Anterior cingulate cortex (tissue), 58 donors: ENCODE data around the gene KCTD21.
"Not testable (repeated sequence)": the region's sequence is repeated elsewhere in the genome, so short reads cannot be mapped to it uniquely, and the experiment has no call there.

ENCODE experiments used
- DNase-seq, 58 donors: peaks; one replicate each; lab custom pipeline; 2025; lab: John Stamatoyannopoulos, UW

The KCTD21 gene

DNA sequence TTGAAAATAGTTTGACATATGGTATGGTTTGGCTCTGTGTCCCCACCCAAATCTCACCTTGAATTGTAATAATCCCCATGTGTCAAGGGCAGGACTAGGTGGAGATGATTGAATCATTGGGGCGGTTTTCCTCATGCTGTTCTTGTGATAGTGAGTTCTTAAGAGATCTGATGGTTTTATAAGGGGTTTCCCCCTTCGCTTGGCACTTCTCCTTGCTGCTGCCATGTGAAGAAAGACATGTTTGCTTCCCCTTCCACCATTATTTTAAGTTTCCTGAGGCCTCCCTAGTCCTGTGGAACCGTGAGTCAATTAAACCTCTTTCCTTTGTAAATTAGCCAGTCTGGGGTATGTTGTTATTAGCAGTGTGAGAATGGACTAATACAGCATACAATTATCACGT is 7.7 kb downstream of the KCTD21 start:
- no peak for DNase-seq

DNA sequence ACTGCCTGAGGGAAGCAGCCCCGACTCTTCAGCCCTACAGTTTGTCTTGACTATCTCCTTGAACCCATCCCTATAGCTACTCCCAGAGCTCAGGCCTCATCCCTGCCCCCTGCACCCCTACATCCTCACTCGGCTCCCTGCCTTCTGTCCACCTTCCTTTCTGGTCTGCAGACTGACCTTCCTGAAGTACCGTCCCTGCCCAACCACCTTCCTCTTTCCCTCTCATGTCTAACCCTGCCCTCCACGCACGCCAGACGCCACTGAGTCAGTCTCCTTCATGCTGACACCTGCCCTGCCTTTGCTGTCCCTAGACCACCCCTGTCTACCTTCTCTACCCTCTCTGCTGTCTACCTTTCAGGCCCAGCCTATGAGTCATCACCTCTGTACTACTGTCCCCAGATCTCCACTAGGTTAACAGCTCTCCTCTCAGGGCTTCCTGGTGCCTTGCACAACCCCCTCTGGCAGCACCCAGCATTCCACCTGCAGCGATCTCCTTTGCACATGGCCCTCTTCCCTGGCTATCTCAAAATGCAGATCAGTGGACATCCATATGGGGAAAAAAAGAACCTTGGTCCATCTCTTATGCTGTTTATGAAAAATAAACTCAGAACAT is 8.9 kb downstream of the KCTD21 start:
- no peak for DNase-seq

- peak in 2 of 58 donors; percentile 19 to 37 for DNase-seq
Measured at GRCh38 chr11:78177216-78177615, 11.2 kb downstream of the KCTD21 start.

GRCh38 chr11:78176605-78177141 is 11.8 kb downstream of the KCTD21 start:
- DNase-seq, result no peak

GRCh38 chr11:78175862-78176261 is 12.6 kb downstream of the KCTD21 start:
- not testable (repeated sequence) for DNase-seq

DNA sequence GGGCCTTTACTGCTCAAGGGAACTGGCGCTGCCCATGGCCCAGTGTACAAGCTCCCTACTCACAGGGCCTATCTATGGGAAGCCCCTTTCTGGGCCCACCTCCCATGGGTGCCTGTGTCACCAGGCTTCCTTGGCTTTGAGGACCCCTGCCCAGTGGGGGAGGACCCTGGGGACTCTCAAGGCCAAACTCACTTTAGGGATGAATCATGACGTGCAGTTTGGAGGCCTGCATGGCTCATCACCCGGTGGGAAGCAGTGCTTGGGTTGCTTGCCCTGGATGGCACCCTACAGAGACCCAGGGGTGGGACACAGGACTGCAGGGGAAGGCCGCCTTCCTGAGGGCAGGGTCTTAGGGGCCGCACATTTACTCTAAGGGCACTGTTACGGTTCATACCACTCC is 16.5 kb downstream of the KCTD21 start:
- DNase-seq, result no peak

DNA sequence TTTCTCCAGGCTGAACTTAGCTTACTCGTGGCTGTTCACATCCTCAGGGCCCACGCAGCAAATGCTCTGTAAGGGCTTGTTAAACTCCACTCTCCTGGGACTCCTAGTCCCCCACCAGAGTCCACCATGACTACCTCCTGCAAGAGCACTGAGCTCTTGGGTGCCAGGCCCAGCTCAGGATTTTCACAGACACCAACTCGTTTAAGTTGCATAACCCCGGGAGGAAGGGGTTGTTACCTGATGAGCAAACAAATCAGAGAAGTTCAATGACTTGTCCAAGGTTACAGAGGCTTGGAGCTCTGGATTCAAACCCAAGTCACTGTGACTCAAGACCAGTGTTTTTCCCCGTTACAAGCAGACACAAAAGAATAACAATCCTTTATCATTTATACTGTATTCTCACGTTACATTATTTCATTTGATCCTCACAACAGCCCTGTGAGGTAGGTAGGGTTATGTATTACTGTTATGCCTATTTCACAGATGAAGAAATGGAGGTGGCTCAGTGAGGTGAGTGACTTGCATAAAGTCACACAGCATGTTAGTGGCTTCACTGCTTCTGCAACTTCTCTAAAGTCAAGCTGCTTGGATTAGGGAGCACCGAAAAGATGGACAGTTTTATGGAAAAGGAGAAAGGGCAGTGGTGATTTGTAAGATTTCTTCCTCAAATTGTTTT is 17.4 kb downstream of the KCTD21 start:
- DNase-seq, result no peak

DNA sequence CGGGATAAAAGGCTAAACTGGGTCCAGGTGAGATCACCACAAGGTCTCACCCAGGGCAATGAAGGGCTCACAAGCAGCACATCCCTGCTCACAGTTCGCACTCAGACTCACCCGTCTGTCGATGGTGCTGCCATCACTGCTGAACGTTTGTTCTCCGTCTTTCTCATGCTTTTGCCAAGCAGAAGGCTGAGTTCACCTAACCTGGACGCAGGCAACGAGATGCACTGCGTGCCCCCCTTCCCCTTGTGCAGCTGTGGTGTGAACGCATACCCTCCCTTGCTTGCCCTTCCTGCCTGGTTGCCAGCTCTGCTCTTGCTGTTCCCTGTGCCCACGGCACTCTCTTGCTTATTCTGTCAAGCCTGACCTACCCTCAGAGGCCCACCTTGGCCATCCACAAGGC is 18.0 kb downstream of the KCTD21 start:
- DNase-seq, result no peak

- DNase-seq, result peak in 2 of 58 donors; percentile 18 to 42
Measured at GRCh38 chr11:78168539-78169477, 19.6 kb downstream of the KCTD21 start.

DNA sequence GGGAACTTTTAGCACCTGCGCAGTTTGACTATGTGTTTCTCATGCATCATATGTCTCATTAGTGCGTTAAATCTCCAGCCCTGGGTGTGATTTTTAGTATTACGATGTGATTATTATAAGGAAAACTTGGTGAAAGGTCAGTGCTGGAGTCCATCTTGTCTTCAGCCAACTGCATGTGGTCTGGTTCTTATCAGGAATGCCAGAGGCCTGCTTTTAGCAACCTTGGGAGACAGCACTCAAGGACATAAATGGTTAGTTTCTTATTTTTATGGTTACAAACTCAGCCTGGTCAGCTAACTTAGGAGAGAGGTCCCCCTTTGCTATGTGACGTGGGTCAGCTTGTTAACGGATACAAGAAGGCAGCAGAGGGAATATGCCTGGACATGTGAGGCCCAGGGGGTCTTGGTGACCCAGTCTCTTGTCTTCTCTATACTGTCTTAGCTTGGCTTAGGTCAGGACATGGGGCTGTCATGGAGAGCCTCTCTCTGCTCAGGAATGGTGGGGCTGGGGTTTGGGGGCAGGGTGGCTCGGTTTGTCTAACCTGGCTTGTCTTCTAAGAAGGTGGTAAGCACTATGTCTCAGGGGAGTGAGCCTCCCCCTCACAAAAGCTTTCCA is 21.5 kb downstream of the KCTD21 start:
- DNase-seq, result no peak

- DNase-seq, result no peak
Measured at GRCh38 chr11:78164471-78164870, 24.0 kb downstream of the KCTD21 start.

DNA sequence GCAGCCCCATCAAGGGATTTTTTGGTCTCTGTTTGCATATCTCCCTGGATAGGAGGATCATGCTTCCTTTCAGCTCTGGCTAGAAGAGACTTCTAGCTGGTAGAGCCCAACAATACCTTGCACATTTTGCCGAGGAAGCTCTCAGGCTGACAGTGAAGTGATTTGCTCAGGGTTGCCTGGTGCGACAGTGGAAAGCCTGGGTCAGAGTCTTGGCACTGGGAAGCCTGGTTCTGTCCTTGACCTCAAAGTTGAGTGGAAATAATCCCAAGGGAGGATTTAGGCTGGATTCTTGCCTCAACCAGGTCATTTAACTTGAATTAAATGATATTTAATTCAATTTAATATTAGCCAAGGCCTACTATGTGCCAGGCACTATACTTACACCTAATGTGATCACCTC is 24.6 kb downstream of the KCTD21 start:
- no peak for DNase-seq

GRCh38 chr11:78161962-78162371 is 26.5 kb downstream of the KCTD21 start:
- no peak for DNase-seq

- no peak for DNase-seq
Measured at GRCh38 chr11:78161346-78161745, 27.1 kb downstream of the KCTD21 start.

GRCh38 chr11:78160557-78160956 is 27.9 kb downstream of the KCTD21 start:
- no peak for DNase-seq

DNA sequence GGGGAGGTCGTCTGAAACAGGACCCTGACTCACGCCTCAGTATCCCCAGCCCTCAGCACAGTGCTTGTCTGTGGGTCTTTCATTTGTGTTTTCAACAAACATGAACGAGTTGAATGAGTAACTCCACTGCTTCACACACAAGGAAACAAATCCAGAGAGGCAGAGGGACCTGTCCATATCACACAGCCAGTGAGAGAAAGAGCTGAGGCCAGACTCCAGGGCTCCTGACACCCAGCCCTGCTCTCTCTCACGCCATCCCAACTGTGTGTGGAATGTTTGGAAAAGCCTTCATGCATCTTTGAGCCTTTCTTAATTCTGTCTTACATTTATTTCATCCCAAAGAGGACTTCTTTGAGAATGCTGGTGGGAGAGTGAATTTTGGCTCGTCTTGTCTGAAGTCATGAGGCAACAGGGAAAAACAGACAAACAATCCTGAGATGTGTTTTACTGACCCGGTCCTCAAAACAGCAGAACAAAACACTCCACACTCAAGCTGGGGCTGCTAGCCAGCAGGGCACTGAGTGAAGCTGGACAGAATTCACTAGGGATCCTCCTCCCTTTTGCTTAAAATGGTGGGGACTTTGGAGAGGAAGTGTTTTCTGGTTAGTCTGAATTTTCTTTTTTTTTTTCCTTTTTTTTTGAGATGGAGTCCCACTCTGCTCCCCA is 29.3 kb downstream of the KCTD21 start:
- peak in 5 of 58 donors; percentile 7 to 44 (median 22) for DNase-seq

DNA sequence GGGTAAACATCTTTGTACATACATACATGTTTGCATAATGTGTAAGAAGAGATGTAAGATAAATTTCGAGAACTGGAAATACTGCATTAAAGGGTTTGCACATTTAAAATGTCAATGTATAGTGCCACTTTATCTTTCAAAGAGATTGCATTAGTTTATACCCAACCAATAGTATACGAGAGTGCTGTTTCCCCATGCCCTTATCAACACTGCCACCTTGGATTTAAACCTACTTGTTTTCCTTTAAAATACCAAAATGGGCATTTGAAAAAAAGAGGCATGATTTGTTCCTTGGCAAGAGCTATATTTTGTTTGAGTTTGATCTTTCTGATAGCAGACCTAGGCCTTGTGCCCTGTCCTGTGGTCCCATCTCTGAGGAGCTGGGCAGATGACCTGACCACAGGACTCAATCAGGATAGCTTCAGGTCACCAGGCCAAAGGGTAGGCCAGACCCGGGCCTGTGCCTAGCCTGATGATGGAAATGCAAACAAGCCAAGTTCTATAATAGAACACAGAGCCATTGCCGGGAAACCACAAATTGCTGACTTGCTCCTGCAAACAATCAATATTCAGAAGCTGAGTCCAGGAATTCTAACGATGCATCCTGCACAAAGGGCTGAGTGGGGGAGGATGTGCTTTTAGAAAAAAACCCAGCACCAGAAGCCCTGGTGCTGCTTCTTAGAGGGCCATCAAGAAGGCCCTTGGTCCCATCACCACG is 32.1 kb downstream of the KCTD21 start:
- no peak for DNase-seq

DNA sequence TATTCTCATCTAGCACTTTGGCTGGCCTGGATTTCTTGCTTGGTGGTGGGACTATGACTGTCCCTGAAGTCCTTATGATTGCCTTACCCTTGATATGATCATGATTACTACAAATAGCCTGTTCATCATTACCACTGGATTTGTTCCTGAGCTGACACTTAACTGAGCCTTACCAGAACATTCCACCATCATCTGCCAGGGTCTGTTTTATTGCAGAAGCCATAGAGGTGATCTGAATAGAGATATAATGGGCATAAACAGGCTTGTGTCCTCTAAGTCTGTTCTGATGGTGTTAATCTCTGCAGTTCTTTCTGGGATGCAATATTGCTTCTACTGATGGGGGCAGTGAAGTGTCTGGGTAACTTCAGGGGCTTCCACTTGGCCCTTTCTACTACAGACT is 36.6 kb downstream of the KCTD21 start:
- no peak for DNase-seq

DNA sequence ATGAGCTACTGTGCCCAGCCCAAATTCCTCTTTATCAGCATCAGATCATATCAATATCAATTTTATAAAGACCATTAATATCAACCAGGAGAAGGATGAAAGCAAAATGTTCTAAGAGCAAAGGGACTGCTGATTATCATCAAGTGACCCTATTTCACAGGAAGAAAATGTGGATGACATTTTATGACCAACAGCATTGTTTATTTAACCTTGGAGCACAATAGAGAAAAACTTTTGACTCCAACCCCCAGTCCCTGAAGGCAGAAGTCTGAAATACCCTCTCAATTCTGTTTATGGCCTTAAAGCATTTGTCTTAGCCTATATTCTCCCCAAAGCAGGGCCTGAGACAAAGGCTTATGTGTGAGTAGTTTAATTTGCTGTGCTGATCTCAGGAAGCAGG is 37.7 kb downstream of the KCTD21 start:
- DNase-seq, result no peak
